Activated CD8-positive, alpha-beta T cell treated with anti-CD3 and anti-CD28 coated beads, Interleukin-2, amount 10 ng/mL, durations not matched to agents 7 days and 5 days (primary cell): ENCODE measurements around the gene TLNRD1. TPM values are rescaled to one million over a fixed set of nuclear protein-coding genes. Genes with fewer than 3 reads are reported as not detected.

Source experiments
- ATAC-seq: fragments of 150-1000 bp; cut with Tn5 transposase; one replicate; pipeline ENCODE4 v1.10.0; 2021; ENCODE audit warnings: moderate library complexity
- CTCF ChIA-PET: fragments of 350-600 bp; sonication (Branson Sonifier 250); formaldehyde crosslinking; loops from one replicate; lab custom pipeline; 2021; ENCODE audit warnings: antibody characterized with exemption; lab: Charles Lee
- POLR2A ChIA-PET: fragments of 350-600 bp; sonication (Branson Sonifier 250); formaldehyde crosslinking; loops from one replicate; lab custom pipeline; 2021; ENCODE audit warnings: antibody characterized with exemption; lab: Charles Lee
- DNase-seq: peaks from one replicate; pipeline ENCODE4 v3.0.0-alpha.2; 2020
- H3K27ac Mint-ChIP-seq: one replicate; pipeline ENCODE4 v1.8.0; 2021; ENCODE audit warnings: mild to moderate bottlenecking, mixed read lengths
- H3K27me3 Mint-ChIP-seq: one replicate; pipeline ENCODE4 v1.8.0; 2021; ENCODE audit warnings: low read depth, mixed read lengths
- H3K36me3 Mint-ChIP-seq: one replicate; pipeline ENCODE4 v1.8.0; 2021; ENCODE audit warnings: low read depth, mixed read lengths
- H3K4me1 Mint-ChIP-seq: one replicate; pipeline ENCODE4 v1.8.0; 2021; ENCODE audit warnings: low read depth, mixed read lengths
- H3K4me3 Mint-ChIP-seq: one replicate; pipeline ENCODE4 v1.8.0; 2021; ENCODE audit warnings: mild to moderate bottlenecking, mixed read lengths
- H3K9me3 Mint-ChIP-seq: one replicate; pipeline ENCODE4 v1.8.0; 2022; ENCODE audit warnings: mixed read lengths; ENCODE audit not compliant: insufficient read depth
- total RNA-seq, 2 experiments: library from RNA; stranded (reverse); gene quantifications; one replicate each; pipeline ENCODE4 v1.2.3, GENCODE V29; 2021

The TLNRD1 gene
- total RNA-seq, 2 experiments from 2014 or later = 32.3 to 33.8 TPM

DNA sequence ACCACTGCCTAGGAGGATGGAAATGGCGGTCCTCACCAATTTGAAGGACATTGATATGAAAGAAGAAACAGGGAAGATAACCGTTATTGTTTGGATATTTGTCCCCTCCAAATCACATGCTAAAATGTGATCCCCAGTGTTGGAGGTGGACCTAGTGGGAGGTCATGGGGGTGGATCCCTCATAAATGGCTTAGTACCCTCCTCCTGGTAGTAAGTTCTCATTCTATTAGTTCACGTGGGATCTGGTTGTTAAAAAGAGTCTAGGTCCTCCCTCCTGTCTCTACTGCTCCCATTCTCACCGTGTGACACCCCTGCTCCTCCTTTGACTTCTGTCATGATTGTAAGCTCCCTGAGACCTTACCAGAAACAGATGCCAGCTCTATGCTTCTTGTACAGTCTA lies 30.5 kb downstream of the TLNRD1 start:
- CTCF ChIA-PET = interaction anchor here (0.9 to 2.9 kb wide), 3 partner anchors 8 to 235 kb away, joined by 3 to 9 read pairs (median 4); no protein-coding TSS in a partner anchor
- H3K36me3 Mint-ChIP-seq = peaks cover 6% of the 10 kb centered on the region
- no peak for DNase-seq
- H3K4me1 Mint-ChIP-seq = peaks cover 3% of the 10 kb centered on the region
- ATAC-seq = no peak
- peaks cover 7% of the 10 kb centered on the region for H3K9me3 Mint-ChIP-seq
- POLR2A ChIA-PET = no interaction called here
- H3K27me3 Mint-ChIP-seq = no peaks in the 10 kb centered on the region
- H3K27ac Mint-ChIP-seq = no peak overlapping the region
- H3K4me3 Mint-ChIP-seq = no peak overlapping the region

DNA sequence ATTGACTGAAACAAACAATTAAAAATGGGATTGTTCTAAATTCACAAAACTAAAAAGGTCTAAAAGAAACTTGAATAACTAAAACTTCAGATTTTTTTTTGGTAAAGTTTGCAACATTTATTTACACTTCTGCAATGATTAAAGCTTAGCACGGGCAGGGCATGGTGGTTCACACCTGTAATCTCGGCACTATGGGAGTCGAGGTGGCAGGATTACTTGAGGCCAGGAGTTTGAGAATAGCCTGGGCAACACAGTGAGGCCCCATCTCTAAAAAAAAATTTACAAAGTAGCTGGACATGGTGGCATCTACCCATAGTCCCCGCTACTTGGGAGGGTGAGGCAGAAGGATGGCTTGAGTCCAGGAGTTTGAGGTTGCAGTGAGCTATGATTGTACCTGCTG lies 31.6 kb downstream of the TLNRD1 start:
- peaks cover 7% of the 10 kb centered on the region for H3K9me3 Mint-ChIP-seq
- POLR2A ChIA-PET = no interaction called here
- no peak for ATAC-seq

DNA sequence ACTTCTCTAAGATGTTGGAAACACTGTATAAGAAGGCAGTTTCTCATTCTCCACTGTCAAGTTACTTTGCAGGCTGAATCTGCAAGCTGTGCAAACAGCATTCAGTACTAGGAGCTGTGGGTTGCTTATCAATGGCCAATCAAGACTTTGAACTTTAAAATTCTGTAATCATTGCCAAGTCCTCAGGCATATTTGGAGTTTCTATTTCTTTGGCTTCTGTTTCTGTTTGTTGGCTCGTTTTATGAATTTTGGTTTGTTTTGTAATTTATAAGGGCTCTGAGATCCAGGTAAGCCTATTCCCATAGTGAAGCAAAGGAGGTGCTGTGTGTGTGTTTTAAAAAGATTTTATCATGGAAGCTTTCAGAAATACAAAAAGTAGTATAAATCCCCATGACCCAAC lies 32.1 kb downstream of the TLNRD1 start:
- no peak for DNase-seq
- H3K4me1 Mint-ChIP-seq = peaks cover 3% of the 10 kb centered on the region
- POLR2A ChIA-PET = no interaction called here
- no peak overlapping the region for H3K27ac Mint-ChIP-seq
- CTCF ChIA-PET = interaction anchor here (0.9 to 2.9 kb wide), 3 partner anchors 9 to 233 kb away, joined by 3 to 9 read pairs (median 3); no protein-coding TSS in a partner anchor
- no peak overlapping the region for H3K4me3 Mint-ChIP-seq
- no peak for ATAC-seq
- peaks cover 7% of the 10 kb centered on the region for H3K9me3 Mint-ChIP-seq
- H3K27me3 Mint-ChIP-seq = no peaks in the 10 kb centered on the region
- peaks cover 6% of the 10 kb centered on the region for H3K36me3 Mint-ChIP-seq

More for the DNA sequence above, 31.6 kb downstream of the TLNRD1 start:
- no peaks in the 10 kb centered on the region for H3K27me3 Mint-ChIP-seq
- no peak overlapping the region for H3K4me3 Mint-ChIP-seq
- H3K4me1 Mint-ChIP-seq = peaks cover 3% of the 10 kb centered on the region
- H3K36me3 Mint-ChIP-seq = peaks cover 6% of the 10 kb centered on the region
- H3K27ac Mint-ChIP-seq = no peak overlapping the region
- CTCF ChIA-PET = interaction anchor here (0.9 to 2.9 kb wide), 3 partner anchors 8 to 233 kb away, joined by 3 to 9 read pairs (median 3); no protein-coding TSS in a partner anchor
- DNase-seq = no peak

DNA sequence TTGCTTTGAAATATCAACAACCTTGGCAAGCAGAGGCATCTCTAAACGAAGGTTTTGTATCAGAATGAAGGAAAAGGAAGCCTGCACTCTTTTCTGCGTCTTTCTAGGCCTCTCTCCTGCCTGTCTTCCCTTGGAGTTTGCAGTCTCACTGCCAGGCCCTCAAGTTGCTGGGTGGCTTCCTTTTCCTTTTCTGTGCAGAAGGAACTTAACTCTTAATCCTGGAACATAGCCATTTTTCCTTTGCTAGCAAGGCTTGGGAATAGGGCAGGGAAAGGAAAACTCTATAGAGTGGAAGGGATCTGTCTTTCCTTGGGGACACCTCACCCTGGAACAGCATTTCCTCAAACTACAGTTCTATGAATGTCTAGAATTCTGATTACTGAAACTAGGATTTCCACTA lies 32.8 kb downstream of the TLNRD1 start:
- ATAC-seq (no peak), DNase-seq (no peak)
- H3K4me3 Mint-ChIP-seq = no peak overlapping the region
- no peak overlapping the region for H3K27ac Mint-ChIP-seq
- peaks cover 6% of the 10 kb centered on the region for H3K36me3 Mint-ChIP-seq
- peaks cover 7% of the 10 kb centered on the region for H3K9me3 Mint-ChIP-seq
- no peaks in the 10 kb centered on the region for H3K27me3 Mint-ChIP-seq
- CTCF ChIA-PET = interaction anchor here (1.2 to 2.9 kb wide), 2 partner anchors 35 to 232 kb away, joined by 3 to 9 read pairs; no protein-coding TSS in a partner anchor
- H3K4me1 Mint-ChIP-seq = peaks cover 5% of the 10 kb centered on the region
- POLR2A ChIA-PET = interaction anchor here (1.0 kb wide), 1 partner anchor 33 kb away, joined by 3 read pairs; no protein-coding TSS in a partner anchor

DNA sequence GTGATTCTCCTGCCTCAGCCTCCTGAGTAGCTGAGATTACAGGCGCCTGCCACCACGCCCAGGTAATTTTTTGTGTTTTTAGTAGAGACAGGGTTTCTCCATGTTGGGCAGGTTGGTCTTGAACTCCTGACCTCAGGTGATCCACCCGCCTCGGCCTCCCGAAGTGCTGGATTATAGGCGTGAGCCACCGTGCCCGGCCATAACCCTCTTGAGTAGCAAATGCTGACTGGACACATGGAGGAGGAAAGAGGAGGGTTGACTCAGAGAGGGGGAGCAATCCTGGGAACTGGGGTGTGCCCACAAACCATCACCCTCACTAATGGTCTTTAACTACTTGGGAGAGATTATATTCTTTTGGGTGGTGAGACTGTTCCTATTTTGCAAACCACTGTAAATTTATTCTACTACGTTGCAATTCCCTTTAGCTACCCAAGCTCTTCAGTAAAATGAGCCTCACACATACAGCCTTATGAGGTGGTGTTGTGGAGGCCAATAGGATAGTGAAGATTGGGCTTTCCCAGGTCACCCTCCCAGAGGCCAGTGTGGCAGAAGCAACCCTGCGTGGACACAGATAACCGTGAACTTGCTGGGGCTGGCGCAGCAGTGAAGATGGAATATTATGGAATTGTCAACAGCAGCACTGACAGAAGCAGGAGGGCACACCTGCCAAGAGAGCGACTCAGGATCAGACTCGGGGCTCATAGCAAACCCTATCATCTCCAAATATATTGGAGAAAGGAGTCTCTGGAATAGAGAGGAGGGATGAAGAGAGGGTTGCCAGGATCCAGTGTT lies 37.4 kb downstream of the TLNRD1 start:
- DNase-seq = no peak
- H3K4me3 Mint-ChIP-seq = no peak overlapping the region
- no peaks in the 10 kb centered on the region for H3K36me3 Mint-ChIP-seq
- ChIA-PET CTCF (interaction anchor here (0.6 to 1.5 kb wide), 2 partner anchors 37 to 228 kb away, joined by 3 to 10 read pairs; no protein-coding TSS in a partner anchor), POLR2A (interaction anchor here (1.2 kb wide), 1 partner anchor 37 kb away, joined by 3 read pairs; the partner anchor contains the start of gene TLNRD1)
- H3K27ac Mint-ChIP-seq = no peak overlapping the region
- H3K9me3 Mint-ChIP-seq = no peaks in the 10 kb centered on the region
- no peak for ATAC-seq
- H3K27me3 Mint-ChIP-seq = no peaks in the 10 kb centered on the region
- peaks cover 13% of the 10 kb centered on the region for H3K4me1 Mint-ChIP-seq

DNA sequence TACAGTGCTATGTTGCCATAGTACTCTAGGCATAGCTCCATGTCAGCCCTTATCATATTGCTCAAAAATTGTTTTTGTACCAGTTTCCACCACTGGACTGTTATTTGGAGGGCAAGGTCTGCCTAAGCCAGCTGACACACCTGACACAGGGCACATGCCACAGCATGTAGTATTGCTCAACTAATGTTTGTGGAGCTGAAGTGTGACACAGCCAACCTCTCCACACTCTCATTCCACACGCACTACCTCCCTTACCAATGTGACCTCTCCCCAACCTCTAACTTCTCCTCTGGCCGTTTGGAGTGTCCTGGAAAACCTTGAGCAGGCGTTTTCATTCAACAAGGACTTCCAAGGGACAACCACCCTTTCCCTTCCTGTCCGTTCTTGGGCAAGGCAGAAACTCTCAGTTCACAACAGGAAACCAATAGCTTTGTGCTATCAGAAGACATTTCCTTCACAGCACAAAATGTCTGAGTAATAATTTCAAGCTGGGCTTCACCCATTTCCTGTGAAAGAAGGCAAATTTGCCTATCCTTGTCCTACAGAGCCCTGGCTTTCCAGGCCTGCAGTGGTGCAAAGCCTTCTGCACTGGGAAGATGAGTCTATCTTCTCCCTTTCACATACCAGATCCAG lies 38.4 kb downstream of the TLNRD1 start:
- DNase-seq = no peak
- POLR2A ChIA-PET = interaction anchor here (0.9 to 1.2 kb wide), 2 partner anchors 18 to 38 kb away, joined by 3 read pairs; partner anchors contain the start of gene TLNRD1
- no peaks in the 10 kb centered on the region for H3K27me3 Mint-ChIP-seq
- ATAC-seq = no peak
- no peak overlapping the region for H3K4me3 Mint-ChIP-seq
- peak overlapping the region; percentile 84 for H3K27ac Mint-ChIP-seq
- no peaks in the 10 kb centered on the region for H3K36me3 Mint-ChIP-seq
- CTCF ChIA-PET = interaction anchor here (0.6 to 1.5 kb wide), 7 partner anchors 9 to 227 kb away, joined by 3 to 10 read pairs (median 3); no protein-coding TSS in a partner anchor
- H3K4me1 Mint-ChIP-seq = peaks cover 13% of the 10 kb centered on the region
- no peaks in the 10 kb centered on the region for H3K9me3 Mint-ChIP-seq

DNA sequence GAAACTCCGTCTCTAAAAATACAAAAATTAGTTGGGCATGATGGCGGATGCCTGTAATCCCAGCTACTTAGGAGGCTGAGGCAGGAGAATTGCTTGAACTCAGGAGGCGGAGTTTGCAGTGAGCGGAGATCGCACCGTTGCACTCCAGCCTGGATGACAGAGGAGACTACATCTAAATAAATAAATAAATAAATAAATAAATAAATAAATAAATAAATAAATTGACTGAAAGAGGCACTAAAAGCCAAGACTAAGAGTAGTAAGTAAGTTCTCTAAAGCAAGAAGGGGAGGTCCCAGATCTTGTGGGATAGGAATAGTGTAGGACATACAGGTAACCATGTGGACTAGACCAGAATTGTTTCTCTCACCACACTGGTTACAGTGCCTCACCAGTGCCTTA lies 40.0 kb downstream of the TLNRD1 start:
- DNase-seq (no peak), ATAC-seq (no peak)
- Mint-ChIP-seq H3K4me3 (no peak overlapping the region), H3K36me3 (no peaks in the 10 kb centered on the region), H3K9me3 (no peaks in the 10 kb centered on the region), H3K27me3 (no peaks in the 10 kb centered on the region), H3K4me1 (peaks cover 13% of the 10 kb centered on the region), H3K27ac (no peak overlapping the region)
- ChIA-PET POLR2A (no interaction called here), CTCF (no interaction called here)

DNA sequence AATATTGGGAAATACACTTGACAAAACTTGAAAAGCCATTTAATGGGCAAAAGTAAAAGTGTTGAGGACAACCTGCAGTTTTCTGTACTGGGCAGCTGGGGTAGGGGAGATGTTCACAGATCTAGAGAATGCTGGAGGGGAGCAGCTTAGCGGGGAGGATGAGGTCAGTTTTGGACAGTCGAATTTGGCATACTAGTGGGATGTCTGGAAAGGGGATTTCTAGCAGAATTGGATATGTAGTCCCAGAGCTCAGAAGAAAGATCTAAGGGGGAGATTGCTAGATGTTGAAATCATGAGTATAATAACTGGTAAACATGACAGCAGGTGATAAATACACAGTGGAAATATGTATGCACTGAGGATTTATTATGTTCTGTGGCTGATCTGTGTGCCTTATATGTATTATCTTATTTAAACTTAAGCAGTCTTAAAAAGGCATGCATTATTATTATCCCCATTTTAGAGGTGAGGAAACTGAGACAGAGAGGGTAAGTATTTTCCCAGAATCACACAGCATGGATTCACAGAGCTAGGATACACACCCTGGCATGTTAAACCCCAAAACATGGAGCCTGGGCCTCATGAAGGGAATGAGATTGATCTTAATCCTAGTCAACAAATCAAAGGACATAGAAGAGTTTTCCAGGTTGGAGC lies 42.7 kb downstream of the TLNRD1 start:
- ChIA-PET POLR2A (interaction anchor here (0.5 kb wide), 1 partner anchor 40 kb away, joined by 3 read pairs; no protein-coding TSS in a partner anchor), CTCF (interaction anchor here (1.0 to 2.3 kb wide), 2 partner anchors 17 to 223 kb away, joined by 3 to 4 read pairs; no protein-coding TSS in a partner anchor)
- Mint-ChIP-seq H3K27ac (no peak overlapping the region), H3K4me3 (no peak overlapping the region), H3K9me3 (no peaks in the 10 kb centered on the region), H3K36me3 (no peaks in the 10 kb centered on the region), H3K27me3 (no peaks in the 10 kb centered on the region), H3K4me1 (peaks cover 11% of the 10 kb centered on the region)
- no peak for ATAC-seq
- DNase-seq = no peak

DNA sequence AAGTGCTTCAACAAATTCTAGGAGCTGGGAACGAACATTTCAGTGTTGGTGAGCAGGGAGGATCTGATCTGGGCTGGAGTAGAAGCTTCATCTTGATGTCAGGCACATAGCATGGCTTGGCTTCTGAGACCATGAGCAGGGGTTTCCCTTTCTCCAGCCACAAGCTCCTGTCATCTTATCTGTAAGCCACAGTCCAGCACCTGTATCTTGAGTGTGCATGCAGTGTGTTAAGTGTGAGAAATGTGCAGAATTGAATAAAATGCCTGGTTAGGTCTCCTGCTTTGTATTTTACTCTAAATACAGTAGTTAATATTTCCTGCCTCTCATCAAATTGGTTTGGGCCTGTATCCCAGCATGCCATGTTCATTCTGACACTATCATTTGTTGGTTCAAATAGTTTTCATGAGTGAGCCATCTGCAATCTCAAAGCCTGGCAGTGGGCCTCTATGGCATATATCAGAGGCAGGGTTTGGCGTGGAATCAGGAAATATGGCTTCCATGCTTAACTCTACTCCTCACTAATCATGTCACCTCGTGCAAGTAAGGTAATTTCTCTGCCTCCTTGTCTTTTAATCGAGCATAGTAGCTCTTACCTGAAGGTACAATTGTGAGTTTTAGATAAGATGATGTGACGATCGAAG lies 43.3 kb downstream of the TLNRD1 start:
- CTCF ChIA-PET = interaction anchor here (1.0 kb wide), 1 partner anchor 18 kb away, joined by 3 read pairs; no protein-coding TSS in a partner anchor
- H3K27ac Mint-ChIP-seq = no peak overlapping the region
- no peaks in the 10 kb centered on the region for H3K9me3 Mint-ChIP-seq
- POLR2A ChIA-PET = interaction anchor here (0.5 kb wide), 1 partner anchor 41 kb away, joined by 3 read pairs; no protein-coding TSS in a partner anchor
- H3K27me3 Mint-ChIP-seq = no peaks in the 10 kb centered on the region
- H3K36me3 Mint-ChIP-seq = no peaks in the 10 kb centered on the region
- DNase-seq (no peak), ATAC-seq (no peak)
- peaks cover 7% of the 10 kb centered on the region for H3K4me1 Mint-ChIP-seq
- H3K4me3 Mint-ChIP-seq = no peak overlapping the region

DNA sequence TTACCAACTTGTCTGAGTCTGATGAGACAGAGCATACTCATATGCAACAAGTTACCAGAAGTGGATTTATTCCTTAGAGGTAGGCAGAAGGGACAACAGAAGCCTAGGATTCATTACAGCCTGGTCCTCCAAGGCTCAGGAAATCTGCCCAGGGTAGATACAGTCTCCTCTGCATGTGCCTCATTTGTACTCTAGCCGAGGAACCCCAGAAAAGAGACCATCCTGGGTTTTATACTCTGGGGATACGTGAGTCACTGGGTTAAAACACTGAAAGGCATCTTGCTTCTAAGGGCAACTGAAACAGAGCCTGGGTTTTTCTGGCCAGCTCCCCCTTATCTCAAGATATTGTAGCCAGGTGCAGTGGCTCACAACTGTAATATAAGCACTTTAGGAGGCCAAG lies 45.6 kb downstream of the TLNRD1 start:
- Mint-ChIP-seq H3K27ac (no peak overlapping the region), H3K27me3 (no peaks in the 10 kb centered on the region)
- POLR2A ChIA-PET = no interaction called here

DNA sequence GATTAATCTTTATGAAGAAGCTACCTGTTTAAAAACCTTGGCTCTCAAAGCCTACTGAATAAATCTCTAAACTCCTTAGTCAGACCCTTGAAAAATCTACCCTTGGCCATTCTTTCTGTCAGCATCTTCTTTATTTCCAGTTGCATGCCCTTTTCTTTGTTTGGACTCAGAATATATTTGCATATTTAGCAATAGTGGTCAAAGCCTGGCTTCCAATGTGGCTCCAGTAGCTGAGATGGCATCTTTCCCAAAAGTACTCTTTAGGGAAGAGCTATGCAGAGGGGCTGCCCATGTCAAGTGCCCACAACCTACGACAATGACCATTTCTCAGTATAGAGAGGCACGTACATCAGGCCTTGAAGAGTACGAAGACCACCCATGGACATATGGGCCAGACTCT lies 47.2 kb downstream of the TLNRD1 start:
- H3K4me1 Mint-ChIP-seq = peaks cover 8% of the 10 kb centered on the region
- H3K36me3 Mint-ChIP-seq = no peaks in the 10 kb centered on the region
- POLR2A ChIA-PET = interaction anchor here (0.8 kb wide), 1 partner anchor 291 kb away, joined by 3 read pairs; no protein-coding TSS in a partner anchor
- CTCF ChIA-PET = interaction anchor here (2.1 kb wide), 1 partner anchor 218 kb away, joined by 8 read pairs; no protein-coding TSS in a partner anchor
- no peak overlapping the region for H3K4me3 Mint-ChIP-seq
- peaks cover 3% of the 10 kb centered on the region for H3K27me3 Mint-ChIP-seq
- no peak overlapping the region for H3K27ac Mint-ChIP-seq
- H3K9me3 Mint-ChIP-seq = no peaks in the 10 kb centered on the region
- DNase-seq = no peak
- no peak for ATAC-seq

More for the DNA sequence above, 45.6 kb downstream of the TLNRD1 start:
- no peaks in the 10 kb centered on the region for H3K9me3 Mint-ChIP-seq
- ATAC-seq (no peak), DNase-seq (no peak)
- H3K4me1 Mint-ChIP-seq = no peaks in the 10 kb centered on the region
- CTCF ChIA-PET = no interaction called here
- no peaks in the 10 kb centered on the region for H3K36me3 Mint-ChIP-seq
- H3K4me3 Mint-ChIP-seq = no peak overlapping the region
